Stromal cell of bone marrow (primary cell): ENCODE measurements around the gene WWP2.
A peak's percentile ranks its signal among the peaks of the same experiment; 100 is the strongest.
"Not testable (repeated sequence)": the region's sequence is repeated elsewhere in the genome, so short reads cannot be mapped to it uniquely, and the experiment has no call there.

Experiments used
- DNase-seq: peaks from one replicate; pipeline ENCODE4 v3.0.0-alpha.2; 2012; ENCODE audit warnings: low read depth

WWP2 gene

GRCh38 chr16:69745959-69746358, 16.2 kb upstream of the WWP2 start:
- DNase-seq, result no peak

DNA sequence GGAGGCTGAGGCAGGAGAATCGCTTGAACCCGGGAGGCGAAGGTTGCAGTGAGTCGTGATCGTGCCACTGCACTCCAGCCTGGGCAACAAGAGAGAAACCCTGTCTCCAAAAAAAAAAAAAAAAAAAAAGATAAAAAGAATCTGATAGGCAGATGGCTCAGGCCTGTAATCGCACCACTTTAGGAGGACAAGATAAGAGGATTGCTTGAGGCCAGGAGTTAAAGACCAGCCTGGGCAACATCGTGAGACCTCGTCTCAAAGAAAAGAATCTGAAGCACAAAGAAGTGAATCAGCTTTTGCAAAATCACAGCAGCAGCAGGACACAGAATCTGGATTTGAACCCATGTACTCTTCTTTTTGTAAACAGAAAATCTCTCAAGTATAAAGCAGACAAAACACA, 15.0 kb upstream of the WWP2 start:
- no peak for DNase-seq

DNA sequence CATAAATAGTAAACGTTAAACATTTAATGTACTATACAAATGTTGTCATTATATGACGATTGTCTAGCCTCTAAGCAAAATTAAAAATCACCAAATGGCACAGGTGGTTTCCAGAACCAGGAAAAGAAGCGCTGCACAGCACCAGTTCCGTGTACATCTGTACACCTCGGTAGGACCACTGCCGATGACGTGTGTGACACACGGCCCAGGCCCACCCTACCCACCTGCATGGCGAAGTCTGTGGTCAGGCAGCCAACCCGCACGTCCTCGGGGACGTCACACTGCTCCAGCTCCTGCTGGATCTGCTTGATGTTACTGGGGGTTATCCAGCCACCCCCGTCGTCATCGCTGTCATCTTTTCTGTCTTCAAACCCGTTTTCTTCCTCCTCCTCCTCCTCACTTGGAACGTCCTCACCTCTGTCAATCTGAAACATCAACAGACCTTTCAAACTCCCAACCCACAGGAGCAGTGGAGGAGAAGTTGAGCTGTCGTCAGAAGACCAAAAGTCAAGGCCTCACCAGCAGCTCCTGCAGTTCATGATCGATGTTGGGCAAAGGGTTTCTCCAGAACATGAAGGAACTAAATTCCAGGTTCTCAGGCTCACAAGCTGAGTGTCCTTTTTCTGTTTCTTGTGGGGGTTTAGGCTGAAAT, 13.3 kb upstream of the WWP2 start:
- no peak for DNase-seq

DNA sequence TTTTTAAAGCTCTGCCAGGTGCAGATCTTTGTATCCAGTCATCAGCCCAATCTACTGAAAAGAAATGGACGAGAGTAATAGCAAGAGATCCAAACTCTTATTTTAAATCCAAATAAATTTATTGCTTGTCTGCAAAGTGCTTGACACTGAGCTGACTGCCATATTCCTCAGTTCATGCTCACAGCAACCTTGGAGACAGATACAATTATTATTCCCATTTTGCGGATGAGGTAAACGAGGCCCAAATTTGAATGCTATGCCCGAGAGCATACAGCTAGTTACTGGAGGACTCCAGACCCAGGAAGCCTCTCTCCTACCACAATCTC, 8.0 kb upstream of the WWP2 start:
- no peak for DNase-seq

GRCh38 chr16:69754469-69755310, 7.4 kb upstream of the WWP2 start, which contains the start of gene NOB1:
TSS of gene NOB1 (minus strand) at chr16:69754926. CDS start at chr16:69754910, 16 bp downstream.
- DNase-seq, result peak; percentile 87

DNA sequence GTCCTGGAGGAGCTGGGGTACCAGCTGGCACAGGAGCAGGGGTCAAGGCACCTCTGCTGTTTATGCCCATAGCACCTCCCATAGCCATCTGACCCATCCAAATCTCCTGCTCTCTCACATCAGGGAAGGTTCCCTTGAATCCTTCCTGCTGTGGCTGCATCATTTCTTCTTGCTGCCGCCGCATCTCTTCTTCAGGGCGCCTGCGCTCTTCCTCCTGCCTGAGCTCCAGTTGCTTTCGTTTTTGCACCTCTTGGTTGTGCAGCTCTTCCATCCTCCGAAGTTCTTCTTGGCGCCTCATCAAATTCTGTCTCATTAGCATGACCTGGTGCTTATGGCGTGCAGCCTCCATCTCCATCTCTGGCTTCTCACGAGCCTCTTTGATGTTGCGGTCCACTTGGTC, 5.4 kb upstream of the WWP2 start:
- DNase-seq, result no peak

DNA sequence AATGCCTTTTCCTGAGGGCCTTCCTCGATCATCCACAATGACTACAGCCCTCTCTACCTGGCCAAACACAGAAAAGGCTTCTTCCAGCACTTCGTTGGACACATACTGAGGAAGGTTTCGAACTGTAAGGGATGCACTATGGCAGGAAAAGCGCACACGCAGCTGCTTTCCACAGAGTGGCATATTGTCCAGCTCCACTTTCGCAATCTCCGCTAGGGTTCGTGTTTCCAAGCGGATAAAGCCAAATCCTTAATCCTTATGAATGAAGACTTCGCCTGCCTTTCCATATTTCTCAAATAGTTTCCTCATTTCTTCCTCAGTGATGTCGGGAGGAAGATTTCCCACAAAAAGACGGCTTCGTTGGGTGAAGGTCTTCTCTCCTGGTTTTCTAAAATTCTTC, 4.8 kb upstream of the WWP2 start:
- not testable (repeated sequence) for DNase-seq

DNA sequence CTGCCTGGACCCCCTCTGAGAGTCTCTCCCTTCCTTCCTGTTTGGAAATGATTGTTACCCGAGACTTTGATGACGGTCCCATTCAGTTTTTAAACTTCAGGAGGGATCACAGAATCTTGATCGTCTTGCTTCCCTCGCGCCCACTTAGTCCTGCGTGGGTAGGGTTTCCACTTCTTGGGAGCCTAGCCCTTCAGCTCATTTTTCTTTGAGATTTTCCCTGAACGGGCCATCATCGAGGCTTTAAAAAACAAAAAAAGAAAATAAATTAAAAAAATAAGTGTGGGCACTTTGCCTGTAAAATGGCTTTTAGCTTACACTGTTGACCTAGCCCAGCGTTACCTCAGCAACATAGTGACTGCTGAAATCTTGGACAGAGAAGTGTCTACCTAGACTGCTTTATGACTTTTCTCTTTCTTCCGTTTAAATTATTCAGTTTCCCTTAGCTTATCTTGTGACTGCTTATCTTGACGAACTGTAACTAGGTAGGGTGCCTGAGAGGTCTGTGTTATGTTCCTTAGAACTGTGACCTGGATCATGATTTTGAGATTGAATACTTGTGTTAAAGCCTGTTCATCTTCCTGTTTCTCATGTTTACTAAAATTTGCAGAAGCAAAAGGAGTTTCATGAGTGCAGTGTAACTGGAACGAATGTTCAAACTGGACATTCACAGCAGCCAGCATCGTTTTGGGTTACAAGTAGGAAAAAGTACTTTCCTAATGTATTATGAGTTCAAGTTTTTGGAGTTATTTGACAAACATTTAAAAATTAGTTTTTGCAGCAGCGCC, 874 bp downstream of the WWP2 start:
- DNase-seq, result no peak

- DNase-seq, result no peak
Observed at GRCh38 chr16:69763599-69763942, 1.4 kb downstream of the WWP2 start.

DNA sequence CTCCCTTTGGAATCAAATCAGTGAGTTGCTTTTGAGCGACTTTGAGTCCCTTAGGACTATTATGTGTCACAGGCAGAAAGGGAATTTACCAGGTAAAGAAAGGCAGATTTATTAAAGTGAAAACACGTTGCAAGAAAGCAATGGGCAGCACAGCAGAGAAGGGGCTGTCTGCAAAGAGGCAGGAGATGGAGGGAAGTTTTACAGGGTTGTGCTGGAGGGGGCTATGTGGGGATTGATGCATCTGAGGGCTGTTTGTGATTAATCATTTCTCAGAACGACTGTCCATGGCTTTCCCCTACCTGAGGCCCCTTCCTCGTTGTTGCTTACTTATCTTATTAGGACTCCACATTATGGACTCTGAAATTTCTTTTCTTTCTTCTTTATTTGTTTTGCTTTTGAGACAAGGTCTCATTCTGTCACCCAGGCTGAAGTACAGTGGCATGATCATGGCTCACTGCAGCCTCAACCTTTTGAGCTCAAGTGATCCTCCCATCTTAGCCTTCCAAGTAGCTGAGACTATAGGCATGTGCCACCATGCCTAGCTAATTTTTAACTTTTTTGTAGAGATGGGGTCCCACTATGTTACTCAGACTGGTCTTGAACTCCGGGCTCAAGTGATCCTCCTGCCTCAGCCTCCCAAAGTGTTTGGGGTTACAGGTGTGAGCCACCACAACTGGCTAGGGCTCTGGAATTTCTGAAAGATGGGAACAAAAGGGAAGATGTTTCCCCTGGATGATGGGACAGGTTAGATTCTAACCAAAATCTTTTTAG, 5.5 kb downstream of the WWP2 start:
- DNase-seq, result no peak

GRCh38 chr16:69768666-69769065, 6.5 kb downstream of the WWP2 start:
- no peak for DNase-seq

- no peak for DNase-seq
Observed at GRCh38 chr16:69769404-69769803, 7.3 kb downstream of the WWP2 start.

DNA sequence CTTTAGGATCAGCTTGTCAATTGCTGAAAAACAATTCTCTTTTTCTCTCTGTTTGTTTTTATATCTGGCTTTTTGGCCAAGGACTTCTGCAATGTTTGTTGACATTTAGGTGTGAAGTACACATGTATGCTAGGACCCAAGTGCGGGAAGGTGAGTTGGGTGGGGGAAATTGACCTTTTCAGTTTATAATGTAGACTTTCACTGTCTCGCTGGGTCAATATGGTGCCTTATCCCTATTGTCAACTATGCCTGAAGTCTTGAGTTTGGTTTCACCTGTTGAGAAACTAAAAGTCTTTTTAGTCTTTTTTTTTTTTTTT, 9.5 kb downstream of the WWP2 start:
- DNase-seq, result no peak

GRCh38 chr16:69773260-69773947, 11.3 kb downstream of the WWP2 start:
- no peak for DNase-seq

DNA sequence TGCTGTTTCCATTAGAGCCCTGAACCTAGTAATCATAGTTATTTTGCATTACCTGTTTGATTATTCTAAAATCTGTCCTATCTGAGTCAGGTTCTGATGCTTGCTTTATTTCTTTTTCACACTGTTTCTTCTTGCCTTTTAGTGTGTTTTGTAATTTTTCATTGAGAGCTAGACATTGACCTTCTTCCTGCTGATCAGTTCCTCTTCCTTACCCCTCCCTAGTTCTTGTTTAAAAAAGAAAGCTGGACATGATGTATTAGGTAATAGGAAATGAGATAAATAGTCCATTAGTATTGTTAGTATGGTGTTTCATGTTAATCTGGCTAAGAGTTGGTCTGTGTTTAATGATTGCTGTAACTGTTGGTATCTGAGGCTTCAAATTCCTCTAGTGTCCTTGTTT, 13.4 kb downstream of the WWP2 start:
- no peak for DNase-seq

DNA sequence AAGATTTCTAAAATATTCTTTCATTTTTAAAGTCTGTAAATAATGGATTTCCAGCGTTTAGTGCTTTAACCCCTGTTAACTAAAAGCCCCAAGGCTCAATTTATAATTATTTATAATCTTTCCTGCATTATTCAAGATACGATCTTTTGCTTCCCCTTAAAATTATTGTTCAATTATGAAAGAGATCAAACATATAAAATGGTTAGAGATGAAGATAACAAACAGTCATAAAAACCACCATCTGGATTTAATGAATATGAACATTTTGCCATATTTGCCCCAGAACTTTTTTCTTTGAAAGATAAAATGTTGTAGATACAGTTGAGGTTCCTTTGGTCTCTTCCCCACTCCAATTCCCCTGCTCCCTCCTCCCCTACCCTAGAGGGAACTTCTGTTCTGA, 17.6 kb downstream of the WWP2 start:
- DNase-seq, result no peak

DNA sequence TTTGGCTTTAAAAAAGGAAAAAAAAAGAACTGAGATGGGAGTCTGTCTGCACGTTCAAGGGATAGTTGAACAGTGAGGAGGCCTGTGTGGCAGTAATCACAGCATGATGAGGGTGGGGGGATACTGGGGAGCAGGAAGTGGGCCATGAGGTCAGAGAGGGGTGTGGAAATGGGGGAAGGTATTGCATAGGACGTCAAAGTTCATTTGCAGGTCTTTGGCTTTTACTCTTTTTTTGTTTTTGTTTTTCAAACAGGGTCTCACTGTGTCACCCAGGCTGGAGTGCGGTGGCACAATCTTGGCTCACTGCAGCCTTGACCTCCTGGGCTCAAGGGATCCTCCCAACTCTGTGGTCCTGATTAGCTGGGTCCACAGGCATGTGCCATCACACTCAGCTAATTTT, 19.0 kb downstream of the WWP2 start:
- DNase-seq, result no peak

DNA sequence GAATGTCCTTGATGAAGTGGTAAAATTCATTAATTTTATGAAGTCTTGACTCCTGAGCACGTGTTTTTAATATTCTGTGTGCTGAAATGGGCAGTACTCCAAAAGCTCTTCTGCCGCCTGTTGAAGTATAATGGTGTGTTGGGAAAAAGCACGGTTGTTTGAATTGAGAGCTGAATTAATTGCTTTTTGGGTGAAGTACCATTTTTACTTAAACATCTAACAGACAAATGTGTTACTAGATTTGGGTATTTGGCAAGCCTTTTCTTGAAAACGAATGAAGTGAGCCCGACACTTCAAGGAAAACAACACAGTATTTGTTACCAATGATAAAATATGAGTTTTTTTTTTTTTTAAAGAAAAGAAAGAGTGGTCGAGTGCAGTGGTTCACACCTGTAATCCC, 22.5 kb downstream of the WWP2 start:
- no peak for DNase-seq

DNA sequence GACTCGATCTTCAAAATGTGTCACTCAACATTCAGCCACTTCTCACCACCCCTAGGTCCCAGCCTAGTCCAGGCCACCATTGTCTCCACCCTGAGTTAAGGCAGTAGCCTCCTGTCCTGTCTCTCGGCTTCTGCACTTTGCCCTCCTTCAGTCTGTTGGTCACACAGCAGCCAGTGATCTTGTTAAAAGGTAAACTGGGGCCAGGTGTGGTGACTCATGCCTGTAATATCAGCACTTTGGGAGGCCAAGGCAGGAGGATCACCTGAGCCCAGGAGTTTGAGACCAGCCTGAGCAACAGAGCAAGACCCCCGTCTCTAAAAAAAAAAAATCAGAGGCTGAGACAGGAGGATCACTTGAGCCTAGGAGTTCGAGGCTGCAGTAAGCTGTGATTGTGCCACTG, 25.8 kb downstream of the WWP2 start:
- no peak for DNase-seq

DNA sequence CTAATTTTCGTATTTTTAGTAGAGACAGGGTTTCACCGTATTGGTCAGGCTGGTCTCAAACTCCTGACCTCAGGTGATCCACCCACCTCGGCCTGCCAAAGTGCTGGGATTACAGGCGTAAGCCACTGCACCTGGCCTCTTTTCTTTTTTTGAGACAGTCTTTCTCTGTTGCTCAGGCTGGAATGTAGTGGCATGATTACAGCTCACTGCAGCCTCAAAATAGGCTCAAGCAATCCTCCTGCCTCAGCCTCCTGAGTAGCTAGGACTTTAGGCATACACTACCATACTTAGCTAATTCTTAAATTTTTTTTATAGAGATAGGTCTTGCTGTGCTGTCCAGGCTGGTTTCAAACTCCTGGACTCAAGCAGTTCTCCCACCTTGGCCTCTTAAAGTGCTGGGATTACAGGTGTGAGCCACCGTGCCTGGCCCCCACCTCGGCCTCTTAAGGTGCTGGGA, 29.3 kb downstream of the WWP2 start:
- not testable (repeated sequence) for DNase-seq

DNA sequence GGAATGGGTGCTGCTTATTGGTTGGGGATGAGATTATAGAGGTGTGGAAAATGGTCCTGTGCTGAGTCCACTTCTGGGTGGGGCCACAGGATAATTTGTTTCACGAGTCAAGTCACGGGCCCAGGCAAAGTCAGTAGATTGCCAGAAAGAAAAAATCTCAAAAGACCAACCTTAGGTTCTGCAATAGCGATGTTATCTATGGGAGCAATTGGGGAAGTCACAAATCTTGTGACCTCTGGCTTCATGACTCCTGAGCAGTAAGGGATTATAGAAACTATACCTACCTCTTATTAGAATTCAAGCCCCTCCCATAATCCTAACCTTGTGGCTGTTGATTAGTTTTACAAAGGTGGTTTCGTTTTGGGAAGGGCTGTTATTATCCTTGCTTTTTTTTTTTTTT, 31.4 kb downstream of the WWP2 start:
- DNase-seq, result no peak

DNA sequence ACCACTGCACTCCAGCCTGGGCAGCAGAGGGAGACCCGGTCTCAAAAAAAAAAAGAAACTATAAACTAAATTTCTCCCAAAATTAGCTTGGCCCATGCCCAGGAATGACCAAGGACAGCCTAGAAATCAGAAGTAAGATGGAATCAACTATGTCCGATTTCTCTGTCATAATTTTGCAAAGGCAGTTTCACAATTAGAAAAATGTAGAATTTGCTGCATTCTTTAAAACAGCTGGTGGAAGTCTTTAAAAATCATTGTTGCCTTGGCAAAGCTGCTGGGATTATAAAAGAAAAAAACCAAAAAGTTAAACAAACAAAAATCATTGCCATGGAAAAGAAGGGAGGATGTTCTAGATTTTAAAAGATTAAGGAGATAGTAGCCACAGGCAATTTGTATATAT, 32.4 kb downstream of the WWP2 start:
- DNase-seq, result no peak
